HepG2 (cell line): Measurements from ENCODE around the gene RSAD1. TPM values are rescaled to one million over a fixed set of nuclear protein-coding genes. Genes with fewer than 3 reads are reported as not detected.

ENCODE experiments used
- GABPB1 ChIP-seq: IDR thresholded peaks from 2 replicates; pipeline ENCODE4 v1.6.1; 2016; ENCODE audit warnings: mild to moderate bottlenecking, missing genetic modification reagents, moderate library complexity, missing compliant biosample characterization
- ZNF318 ChIP-seq: sonication (generic); formaldehyde crosslinking; IDR thresholded peaks from 2 replicates; pipeline ENCODE4 v1.4.0; 2020; ENCODE audit warnings: mild to moderate bottlenecking, missing genetic modification reagents
- ZNF382 ChIP-seq: sonication (generic); formaldehyde crosslinking; IDR thresholded peaks from 2 replicates; pipeline ENCODE4 v1.5.0; 2020; ENCODE audit warnings: missing genetic modification reagents, mild to moderate bottlenecking, borderline replicate concordance
- ZNF709 ChIP-seq: sonication (generic); formaldehyde crosslinking; IDR thresholded peaks from 2 replicates; pipeline ENCODE4 v1.5.0; 2020; ENCODE audit warnings: mild to moderate bottlenecking, missing genetic modification reagents
- ZNF747 ChIP-seq: sonication (generic); formaldehyde crosslinking; IDR thresholded peaks from 2 replicates; pipeline ENCODE4 v1.8.1; 2023; ENCODE audit warnings: missing genetic modification reagents, mild to moderate bottlenecking, borderline replicate concordance
- ZNF792 ChIP-seq: IDR thresholded peaks from 2 replicates; pipeline ENCODE4 v1.6.1; 2016
- ZSCAN29 ChIP-seq: sonication (generic); formaldehyde crosslinking; conservative IDR thresholded peaks from 2 replicates; pipeline ENCODE4 v1.4.0; 2020; ENCODE audit warnings: mild to moderate bottlenecking, missing genetic modification reagents
- polyA plus RNA-seq, 8 experiments: library from polyadenylated mRNA; depleted of rRNA in 3 of 8; stranded (reverse) in 7 of 8; unstranded in 1 of 8; fragments of >200 nt; fragmentation: Illumina TruSeq in 4 of 8; extraction: Trizol in 4 of 8; gene quantifications; 2 replicates each; pipeline versions ENCODE4 v1.2.1 to v1.2.3, GENCODE V29; 2011 to 2016; ENCODE audit warnings: low read depth in 4 of 8, missing spikeins in 1 of 8, mixed read lengths in 1 of 8; ENCODE audit not compliant: insufficient read depth in 1 of 8
- total RNA-seq, 5 experiments: library from RNA; depleted of rRNA; stranded (reverse); fragments of >200 nt; fragmentation: Illumina TruSeq; extraction: Trizol; gene quantifications; 2 replicates each; pipeline ENCODE4 v1.2.3, GENCODE V29; 2016; ENCODE audit warnings: low read depth in 1 of 5
- TF ChIP-seq, protein P1 (sequence below): sonication (generic); formaldehyde crosslinking; IDR thresholded peaks from 2 replicates; pipeline ENCODE4 v1.5.0; 2020; ENCODE audit warnings: mild to moderate bottlenecking, missing genetic modification reagents, borderline replicate concordance
- TF ChIP-seq, protein P2 (sequence below): conservative IDR thresholded peaks from 2 replicates; pipeline ENCODE4 v1.6.1; 2018; ENCODE audit warnings: missing genetic modification reagents

The RSAD1 gene
- total and polyA plus RNA-seq, 2 of the 13 experiments (the other 11 are each of a cell fraction or from before 2014, with no cell fraction given): 22.7 to 27.7 TPM

DNA sequence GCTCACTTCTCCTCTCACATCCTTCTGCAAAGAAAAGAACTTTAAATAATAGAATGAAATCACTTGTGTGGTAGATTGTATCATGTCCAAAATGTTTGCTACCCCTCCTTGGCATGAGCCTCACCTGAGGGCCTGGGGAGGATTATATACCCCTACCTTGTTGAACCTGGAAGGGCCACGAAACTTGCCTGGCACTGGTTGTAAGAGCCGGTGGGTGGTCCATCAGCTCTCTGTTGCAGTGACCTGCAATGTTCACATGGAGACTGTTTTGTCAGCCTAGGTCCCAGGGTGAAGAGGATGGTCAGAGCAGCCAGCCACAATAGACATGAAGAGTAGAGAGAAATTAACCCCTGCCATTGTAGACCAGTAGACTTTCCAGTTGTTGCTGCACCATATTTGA, 10.2 kb downstream of the RSAD1 start (continued):
- TF ChIP-seq, protein P1, sequence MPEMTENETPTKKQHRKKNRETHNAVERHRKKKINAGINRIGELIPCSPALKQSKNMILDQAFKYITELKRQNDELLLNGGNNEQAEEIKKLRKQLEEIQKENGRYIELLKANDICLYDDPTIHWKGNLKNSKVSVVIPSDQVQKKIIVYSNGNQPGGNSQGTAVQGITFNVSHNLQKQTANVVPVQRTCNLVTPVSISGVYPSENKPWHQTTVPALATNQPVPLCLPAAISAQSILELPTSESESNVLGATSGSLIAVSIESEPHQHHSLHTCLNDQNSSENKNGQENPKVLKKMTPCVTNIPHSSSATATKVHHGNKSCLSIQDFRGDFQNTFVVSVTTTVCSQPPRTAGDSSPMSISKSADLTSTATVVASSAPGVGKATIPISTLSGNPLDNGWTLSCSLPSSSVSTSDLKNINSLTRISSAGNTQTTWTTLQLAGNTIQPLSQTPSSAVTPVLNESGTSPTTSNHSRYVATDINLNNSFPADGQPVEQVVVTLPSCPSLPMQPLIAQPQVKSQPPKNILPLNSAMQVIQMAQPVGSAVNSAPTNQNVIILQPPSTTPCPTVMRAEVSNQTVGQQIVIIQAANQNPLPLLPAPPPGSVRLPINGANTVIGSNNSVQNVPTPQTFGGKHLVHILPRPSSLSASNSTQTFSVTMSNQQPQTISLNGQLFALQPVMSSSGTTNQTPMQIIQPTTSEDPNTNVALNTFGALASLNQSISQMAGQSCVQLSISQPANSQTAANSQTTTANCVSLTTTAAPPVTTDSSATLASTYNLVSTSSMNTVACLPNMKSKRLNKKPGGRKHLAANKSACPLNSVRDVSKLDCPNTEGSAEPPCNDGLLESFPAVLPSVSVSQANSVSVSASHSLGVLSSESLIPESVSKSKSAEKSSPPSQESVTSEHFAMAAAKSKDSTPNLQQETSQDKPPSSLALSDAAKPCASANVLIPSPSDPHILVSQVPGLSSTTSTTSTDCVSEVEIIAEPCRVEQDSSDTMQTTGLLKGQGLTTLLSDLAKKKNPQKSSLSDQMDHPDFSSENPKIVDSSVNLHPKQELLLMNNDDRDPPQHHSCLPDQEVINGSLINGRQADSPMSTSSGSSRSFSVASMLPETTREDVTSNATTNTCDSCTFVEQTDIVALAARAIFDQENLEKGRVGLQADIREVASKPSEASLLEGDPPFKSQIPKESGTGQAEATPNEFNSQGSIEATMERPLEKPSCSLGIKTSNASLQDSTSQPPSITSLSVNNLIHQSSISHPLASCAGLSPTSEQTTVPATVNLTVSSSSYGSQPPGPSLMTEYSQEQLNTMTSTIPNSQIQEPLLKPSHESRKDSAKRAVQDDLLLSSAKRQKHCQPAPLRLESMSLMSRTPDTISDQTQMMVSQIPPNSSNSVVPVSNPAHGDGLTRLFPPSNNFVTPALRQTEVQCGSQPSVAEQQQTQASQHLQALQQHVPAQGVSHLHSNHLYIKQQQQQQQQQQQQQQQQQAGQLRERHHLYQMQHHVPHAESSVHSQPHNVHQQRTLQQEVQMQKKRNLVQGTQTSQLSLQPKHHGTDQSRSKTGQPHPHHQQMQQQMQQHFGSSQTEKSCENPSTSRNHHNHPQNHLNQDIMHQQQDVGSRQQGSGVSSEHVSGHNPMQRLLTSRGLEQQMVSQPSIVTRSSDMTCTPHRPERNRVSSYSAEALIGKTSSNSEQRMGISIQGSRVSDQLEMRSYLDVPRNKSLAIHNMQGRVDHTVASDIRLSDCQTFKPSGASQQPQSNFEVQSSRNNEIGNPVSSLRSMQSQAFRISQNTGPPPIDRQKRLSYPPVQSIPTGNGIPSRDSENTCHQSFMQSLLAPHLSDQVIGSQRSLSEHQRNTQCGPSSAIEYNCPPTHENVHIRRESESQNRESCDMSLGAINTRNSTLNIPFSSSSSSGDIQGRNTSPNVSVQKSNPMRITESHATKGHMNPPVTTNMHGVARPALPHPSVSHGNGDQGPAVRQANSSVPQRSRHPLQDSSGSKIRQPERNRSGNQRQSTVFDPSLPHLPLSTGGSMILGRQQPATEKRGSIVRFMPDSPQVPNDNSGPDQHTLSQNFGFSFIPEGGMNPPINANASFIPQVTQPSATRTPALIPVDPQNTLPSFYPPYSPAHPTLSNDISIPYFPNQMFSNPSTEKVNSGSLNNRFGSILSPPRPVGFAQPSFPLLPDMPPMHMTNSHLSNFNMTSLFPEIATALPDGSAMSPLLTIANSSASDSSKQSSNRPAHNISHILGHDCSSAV: no peak
- TF ChIP-seq ZSCAN29 (CRISPR knock-in tag) (no peak), ZNF318 (CRISPR knock-in tag) (no peak), ZNF792 (no peak), ZNF747 (CRISPR knock-in tag) (no peak), GABPB1 (no peak), ZNF382 (CRISPR knock-in tag) (no peak), ZNF709 (CRISPR knock-in tag) (no peak)
- TF ChIP-seq, protein P2, sequence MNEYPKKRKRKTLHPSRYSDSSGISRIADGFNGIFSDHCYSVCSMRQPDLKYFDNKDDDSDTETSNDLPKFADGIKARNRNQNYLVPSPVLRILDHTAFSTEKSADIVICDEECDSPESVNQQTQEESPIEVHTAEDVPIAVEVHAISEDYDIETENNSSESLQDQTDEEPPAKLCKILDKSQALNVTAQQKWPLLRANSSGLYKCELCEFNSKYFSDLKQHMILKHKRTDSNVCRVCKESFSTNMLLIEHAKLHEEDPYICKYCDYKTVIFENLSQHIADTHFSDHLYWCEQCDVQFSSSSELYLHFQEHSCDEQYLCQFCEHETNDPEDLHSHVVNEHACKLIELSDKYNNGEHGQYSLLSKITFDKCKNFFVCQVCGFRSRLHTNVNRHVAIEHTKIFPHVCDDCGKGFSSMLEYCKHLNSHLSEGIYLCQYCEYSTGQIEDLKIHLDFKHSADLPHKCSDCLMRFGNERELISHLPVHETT: no peak
